Thyroid gland (tissue), 4 donors: ENCODE data around the gene PITHD1. TPM values are rescaled to one million over a fixed set of nuclear protein-coding genes. Genes with fewer than 3 reads are reported as not detected.

Experiments used
- DNase-seq, 2 donors: peaks; one replicate each; pipeline ENCODE4 v3.0.0-alpha.2; 2019
- H3K27ac ChIP-seq, 3 donors: fragments of 200-600 bp; sonication (generic); 1 replicate in 2 of 3; 2 replicates in 1 of 3; pipeline ENCODE4 v1.5.1; 2016 to 2019; ENCODE audit warnings: mild to moderate bottlenecking in 1 of 3, moderate library complexity in 1 of 3
- H3K27me3 ChIP-seq: fragments of 200-600 bp; sonication (generic); one replicate; pipeline ENCODE4 v1.5.1; 2019
- H3K36me3 ChIP-seq, 2 donors: fragments of 200-600 bp; sonication (generic); one replicate each; pipeline ENCODE4 v1.5.1; 2016 to 2019
- H3K4me1 ChIP-seq, 2 donors: fragments of 200-600 bp; sonication (generic); one replicate each; pipeline ENCODE4 v1.5.1; 2017 to 2019
- H3K4me3 ChIP-seq, 3 donors: fragments of 200-600 bp; sonication (generic); replicated peaks in 1 of 3; 1 replicate in 2 of 3; 2 replicates in 1 of 3; pipeline ENCODE4 v1.5.1; 2016; ENCODE audit warnings: mild to moderate bottlenecking in 1 of 3
- H3K9me3 ChIP-seq: fragments of 200-600 bp; sonication (generic); one replicate; pipeline ENCODE4 v1.5.1; 2017
- CTCF ChIP-seq, 6 experiments: fragments of 200-600 bp in 3 of 6; fragments of 450-650 bp in 3 of 6; sonication (generic) in 3 of 6; IDR thresholded peaks; one replicate each; pipeline ENCODE4 v1.5.1; 2016 to 2019; ENCODE audit warnings: antibody characterized with exemption in 6 of 6, mild to moderate bottlenecking in 2 of 6, inconsistent platforms in 1 of 6, moderate library complexity in 1 of 6
- POLR2A ChIP-seq, 2 donors: fragments of 450-650 bp; IDR thresholded peaks; one replicate each; pipeline ENCODE4 v1.6.1; 2017; ENCODE audit warnings: antibody characterized with exemption in 2 of 2, mild to moderate bottlenecking in 2 of 2, moderate library complexity in 1 of 2
- WGBS, 2 donors: methylation state at CpG; one replicate each; pipeline ENCODE4 v1.1.5; 2017; 5-methylcytosine and 5-hydroxymethylcytosine counted together
- intact Hi-C: fragments of 100-400 bp; cut with DNase I; formaldehyde crosslinking; loops from one replicate; pipeline ENCODE4 v1.15.1; 2023
- total RNA-seq, 4 donors: library from RNA; depleted of rRNA; stranded (reverse); fragments of >200 nt; gene quantifications; one replicate each; pipeline ENCODE4 v1.2.3, GENCODE V29; 2016

Gene PITHD1
- total RNA-seq, 4 donors from 2014 or later = 55.3 to 75.8 (median 60.0) TPM

- Histone ChIP-seq H3K36me3 (peaks cover 14 to 23% of the 10 kb centered on the region in 2 donors), H3K4me3 (no peak overlapping the region), H3K9me3 (no peaks in the 10 kb centered on the region), H3K27me3 (no peaks in the 10 kb centered on the region), H3K27ac (no peak overlapping the region), H3K4me1 (peaks cover 10% of the 10 kb centered on the region in 2 donors)
- TF ChIP-seq POLR2A (IDR thresholded peaks at IDR 0.05) (no peak), CTCF (IDR thresholded peaks at IDR 0.05) (no peak)
- 90 to 96% methylated on average over 3 of the region's 3 CpGs for WGBS, 2 donors
- intact Hi-C loops = no loop called here
- no peak for DNase-seq
Observed at GRCh38 chr1:23787701-23788100, 9.5 kb downstream of the PITHD1 start.

- Histone ChIP-seq H3K27me3 (no peaks in the 10 kb centered on the region), H3K4me1 (peaks cover 13 to 18% of the 10 kb centered on the region in 2 donors), H3K36me3 (peaks cover 12 to 21% of the 10 kb centered on the region in 2 donors), H3K4me3 (no peak overlapping the region), H3K27ac (no peak overlapping the region), H3K9me3 (no peaks in the 10 kb centered on the region)
- TF ChIP-seq POLR2A (IDR thresholded peaks at IDR 0.05) (no peak), CTCF (IDR thresholded peaks at IDR 0.05) (no peak)
- WGBS, 2 donors = 96 to 100% methylated on average over 3 of the region's 3 CpGs
- intact Hi-C loops = no loop called here
- DNase-seq = no peak
Observed at GRCh38 chr1:23788695-23789094, 10.5 kb downstream of the PITHD1 start.

GRCh38 chr1:23790696-23791515 lies 12.7 kb downstream of the PITHD1 start, which contains the start of gene LYPLA2:
Gene LYPLA2 (plus strand): TSS chr1:23791145. CDS start chr1:23792683, 1,538 bp downstream.
- Histone ChIP-seq H3K4me1 (peaks cover 13 to 19% of the 10 kb centered on the region in 2 donors), H3K4me3 (peak within 1 kb of the TSS; percentile 64 to 88 (median 87)), H3K36me3 (peaks cover 8 to 21% of the 10 kb centered on the region in 2 donors), H3K27ac (peak within 1 kb of the TSS; percentile 39 to 65 (median 41)), H3K27me3 (no peaks in the 10 kb centered on the region), H3K9me3 (no peaks in the 10 kb centered on the region)
- intact Hi-C loops = no loop called here
- 2% methylated on average over 29 to 36 of the region's 47 CpGs for WGBS, 2 donors
- TF ChIP-seq CTCF (IDR thresholded peaks at IDR 0.05) (no peak), POLR2A (IDR thresholded peaks at IDR 0.05) (peak in 1 of 2 donors; percentile 56)
- peak; percentile 94 to 96 for DNase-seq

GRCh38 chr1:23791516-23792047 lies 13.4 kb downstream of the PITHD1 start:
- 2 to 3% methylated on average over 13 to 15 of the region's 15 CpGs for WGBS, 2 donors
- Histone ChIP-seq H3K9me3 (no peaks in the 10 kb centered on the region), H3K36me3 (peaks cover 8 to 15% of the 10 kb centered on the region in 2 donors), H3K27me3 (no peaks in the 10 kb centered on the region), H3K4me1 (peaks cover 13 to 19% of the 10 kb centered on the region in 2 donors), H3K4me3 (peak overlapping the region; percentile 64 to 88 (median 87)), H3K27ac (peak overlapping the region; percentile 39 to 65 (median 41))
- intact Hi-C loops = no loop called here
- peak; percentile 67 to 68 for DNase-seq
- TF ChIP-seq CTCF (IDR thresholded peaks at IDR 0.05) (no peak), POLR2A (IDR thresholded peaks at IDR 0.05) (no peak)
